B cell (primary cell): ENCODE data around the gene RUSF1. TPM values are rescaled to one million over a fixed set of nuclear protein-coding genes. Genes with fewer than 3 reads are reported as not detected.

Experiments used
- ATAC-seq: fragments of 200-7000 bp; cut with Tn5 transposase; one replicate; pipeline ENCODE4 v1.10.0; 2021; ENCODE audit warnings: low read depth, mild to moderate bottlenecking, moderate number of reproducible peaks, moderate library complexity
- CTCF ChIA-PET: fragments of 350-600 bp; sonication (Branson Sonifier 250); formaldehyde crosslinking; loops from one replicate; lab custom pipeline; 2021; ENCODE audit warnings: antibody characterized with exemption, inconsistent platforms; lab: Charles Lee
- POLR2A ChIA-PET: fragments of 350-600 bp; sonication (Branson Sonifier 250); formaldehyde crosslinking; loops from one replicate; lab custom pipeline; 2021; ENCODE audit warnings: antibody characterized with exemption; lab: Charles Lee
- DNase-seq: peaks from one replicate; pipeline ENCODE4 v3.0.0; 2013
- H2AFZ ChIP-seq: 2 replicates; pipeline ENCODE4 v1.6.1; 2012; ENCODE audit warnings: mild to moderate bottlenecking, low read depth, low read length; ENCODE audit not compliant: insufficient read depth, poor library complexity, severe bottlenecking
- H3K27ac ChIP-seq, 2 donors: 1 replicate in 1 of 2; 2 replicates in 1 of 2; pipeline ENCODE4 v1.5.1; 2012 to 2013; ENCODE audit warnings: low read length in 2 of 2, mild to moderate bottlenecking in 2 of 2, moderate library complexity in 1 of 2
- H3K27me3 ChIP-seq, 4 experiments: fragments of 200-600 bp in 1 of 4; sonication (generic) in 1 of 4; replicated peaks in 1 of 4; 1 replicate in 2 of 4; 2 replicates in 2 of 4; pipeline versions ENCODE4 v1.6.1 to v1.7.0; 2013 to 2016; ENCODE audit warnings: low read length in 3 of 4, mild to moderate bottlenecking in 2 of 4, mixed read lengths in 1 of 4, moderate library complexity in 1 of 4; ENCODE audit not compliant: insufficient read depth in 4 of 4, control insufficient read depth in 3 of 4; ENCODE audit errors: control extremely low read depth in 1 of 4
- H3K36me3 ChIP-seq, 2 experiments: replicated peaks in 1 of 2; 1 replicate in 1 of 2; 2 replicates in 1 of 2; pipeline versions ENCODE4 v1.6.1 to v1.7.1; 2013; ENCODE audit warnings: low read length in 1 of 2; ENCODE audit not compliant: insufficient read depth in 2 of 2, control insufficient read depth in 1 of 2; ENCODE audit errors: control extremely low read depth in 1 of 2, extremely low read depth in 1 of 2
- H3K4me1 ChIP-seq, 2 donors: fragments of 200-600 bp in 1 of 2; sonication (generic) in 1 of 2; 1 replicate in 1 of 2; 2 replicates in 1 of 2; pipeline versions ENCODE4 v1.5.1 to v1.6.1; 2013 to 2017; ENCODE audit warnings: low read length in 2 of 2; ENCODE audit not compliant: control insufficient read depth in 2 of 2, insufficient read depth in 2 of 2
- H3K4me2 ChIP-seq: replicated peaks from 2 replicates; pipeline ENCODE3; 2012; ENCODE audit warnings: mild to moderate bottlenecking, low read depth, low read length; ENCODE audit not compliant: poor library complexity, severe bottlenecking
- H3K4me3 ChIP-seq, 5 experiments: fragments of 200-600 bp in 1 of 5; sonication (generic) in 1 of 5; 1 replicate in 3 of 5; 2 replicates in 2 of 5; pipeline versions ENCODE4 v1.5.1 to v1.7.0; 2011 to 2016; ENCODE audit warnings: low read length in 4 of 5, mild to moderate bottlenecking in 4 of 5, low read depth in 2 of 5, control low read depth in 1 of 5, moderate library complexity in 1 of 5; ENCODE audit not compliant: insufficient read depth in 1 of 5; ENCODE audit errors: control extremely low read depth in 1 of 5, extremely low read depth in 1 of 5
- H3K79me2 ChIP-seq: fragments of 200-600 bp; sonication (generic); one replicate; pipeline ENCODE4 v1.6.0; 2016; ENCODE audit warnings: low read length; ENCODE audit not compliant: control insufficient read depth, insufficient read depth
- H3K9ac ChIP-seq: fragments of 200-600 bp; sonication (generic); 2 replicates; pipeline ENCODE4 v1.6.1; 2017; ENCODE audit warnings: mild to moderate bottlenecking, low read length, moderate library complexity
- H3K9me3 ChIP-seq, 3 donors: one replicate each; pipeline versions ENCODE4 v1.6.1 to v1.7.1; 2013; ENCODE audit warnings: low read length in 2 of 3; ENCODE audit not compliant: control insufficient read depth in 2 of 3, insufficient read depth in 1 of 3; ENCODE audit errors: control extremely low read depth in 1 of 3
- H4K20me1 ChIP-seq: 2 replicates; pipeline ENCODE4 v1.6.0; 2012; ENCODE audit warnings: mild to moderate bottlenecking, low read length; ENCODE audit not compliant: insufficient read depth, control insufficient read depth, poor library complexity, severe bottlenecking
- H3K27ac Mint-ChIP-seq: one replicate; pipeline ENCODE4 v1.8.0; 2021; ENCODE audit warnings: mixed read lengths
- H3K27me3 Mint-ChIP-seq: one replicate; pipeline ENCODE4 v1.8.0; 2021; ENCODE audit warnings: mixed read lengths
- H3K4me1 Mint-ChIP-seq: one replicate; pipeline ENCODE4 v1.8.0; 2021; ENCODE audit warnings: mixed read lengths
- H3K4me3 Mint-ChIP-seq: one replicate; pipeline ENCODE4 v1.8.0; 2021; ENCODE audit warnings: mixed read lengths
- H3K9me3 Mint-ChIP-seq: one replicate; pipeline ENCODE4 v1.8.0; 2022; ENCODE audit warnings: mixed read lengths; ENCODE audit not compliant: insufficient read depth
- CTCF ChIP-seq: fragments of 200-600 bp; IDR thresholded peaks from one replicate; pipeline ENCODE4 v1.8.0; 2022; ENCODE audit warnings: antibody characterized with exemption, mild to moderate bottlenecking
- EZH2 ChIP-seq: IDR thresholded peaks from 2 replicates; pipeline ENCODE4 v1.6.1; 2012; ENCODE audit warnings: borderline replicate concordance, low read depth, mild to moderate bottlenecking, moderate library complexity, low read length; ENCODE audit not compliant: insufficient read depth, poor library complexity, severe bottlenecking
- WGBS: methylation state at CpG from one replicate; pipeline ENCODE4 v1.1.5; 2013; ENCODE audit warnings: missing lambda C conversion rate; ENCODE audit not compliant: insufficient coverage; 5-methylcytosine and 5-hydroxymethylcytosine counted together
- intact Hi-C: fragments of 100-400 bp; cut with micrococcal nuclease; formaldehyde crosslinking; loops from one replicate; pipeline ENCODE4 v1.10.0; 2022
- polyA minus RNA-seq: library from RNA; depleted of rRNA, polyadenylated mRNA; stranded (reverse); fragments of >200 nt; gene quantifications from 2 replicates; pipeline ENCODE4 v1.2.3, GENCODE V29; 2012
- polyA plus RNA-seq: library from polyadenylated mRNA; depleted of rRNA; stranded (reverse); fragments of >200 nt; gene quantifications from 2 replicates; pipeline ENCODE4 v1.2.3, GENCODE V29; 2012
- total RNA-seq, 2 donors: library from RNA; stranded (reverse); fragments of 120-200 nt in 1 of 2; gene quantifications; 1 replicate in 1 of 2; 2 replicates in 1 of 2; pipeline versions ENCODE4 v1.2.3 to v1.2.4, GENCODE V29; 2013 to 2022

RUSF1 gene
- total RNA-seq (98.8 and 103 TPM in 2 replicates), polyA plus RNA-seq (132 and 133 TPM in 2 replicates), polyA minus RNA-seq (38.1 and 68.4 TPM in 2 replicates)
- 36.5 TPM for total RNA-seq (2013)

DNA sequence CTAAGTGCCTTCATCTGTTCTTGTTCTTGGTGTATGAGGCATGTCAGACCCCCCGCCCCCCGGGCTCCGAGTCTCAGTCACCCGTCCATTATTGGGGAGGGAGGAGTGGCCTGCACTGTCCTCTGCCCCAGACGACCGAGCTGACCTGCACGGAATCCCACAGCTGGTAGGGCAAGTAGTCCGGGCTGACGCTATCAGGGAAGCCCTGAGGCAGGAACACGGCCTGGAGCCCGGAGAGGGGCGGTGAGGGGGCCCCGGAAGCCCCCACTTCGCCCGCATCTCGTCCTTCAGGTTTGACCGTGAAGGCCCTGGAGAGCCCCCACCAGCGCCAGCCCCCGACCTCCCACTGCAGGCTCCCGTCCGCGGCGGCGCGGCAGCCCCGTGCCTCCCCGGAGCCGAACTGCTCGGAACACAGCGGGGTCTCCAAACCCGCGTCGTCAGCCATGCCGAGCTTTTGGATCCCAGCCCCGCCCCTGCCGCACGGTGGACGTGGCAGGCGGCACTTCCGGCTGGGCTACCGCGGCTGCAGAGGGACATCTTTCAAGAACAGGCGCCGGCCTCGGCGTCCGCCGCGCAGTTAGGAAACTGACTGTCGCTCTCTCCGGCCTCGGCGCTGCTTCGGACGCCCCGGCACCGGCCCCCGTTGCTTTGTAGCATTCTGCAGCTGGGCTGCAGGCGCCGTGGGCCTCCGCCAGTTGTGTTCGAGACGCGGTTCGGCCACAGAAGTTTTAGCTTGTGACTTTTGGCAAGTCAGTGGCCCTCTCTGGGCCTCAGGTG lies at the start of gene RUSF1:
Gene RUSF1 (minus strand): TSS at position 463 of the 777 bp plus-strand sequence. CDS start 18 bp downstream, at position 445.
- Mint-ChIP-seq H3K27me3 (no peaks in the 10 kb centered on the region), H3K27ac (peak within 1 kb of the TSS; percentile 95), H3K4me1 (peaks cover 43% of the 10 kb centered on the region), H3K9me3 (no peaks in the 10 kb centered on the region), H3K4me3 (peak within 1 kb of the TSS; percentile 92)
- Histone ChIP-seq H3K36me3 (peaks cover 0 to 3% of the 10 kb centered on the region in 2 experiments), H2AFZ (peak within 1 kb of the TSS; percentile 85), H4K20me1 (no peaks in the 10 kb centered on the region), H3K9ac (peak within 1 kb of the TSS; percentile 84), H3K4me2 (peak within 1 kb of the TSS; percentile 90), H3K79me2 (peaks cover 18% of the 10 kb centered on the region), H3K9me3 (no peaks in the 10 kb centered on the region), H3K27ac (peak within 1 kb of the TSS; percentile 80 to 88), H3K4me1 (peaks cover 32 to 33% of the 10 kb centered on the region in 2 donors), H3K4me3 (peak within 1 kb of the TSS; percentile 36 to 95 (median 87)), H3K27me3 (no peaks in the 10 kb centered on the region)
- ATAC-seq: peak; percentile 94
- peak; percentile 87 for DNase-seq
- under 1% methylated on average over 65 of the region's 65 CpGs for WGBS
- POLR2A ChIA-PET: interaction anchor here (1.0 kb wide), 3 partner anchors 9 to 48 kb away, joined by 3 to 5 read pairs (median 3); partner anchors contain the start of gene ARMC5
- CTCF ChIA-PET: interaction anchor here (1.0 to 1.4 kb wide), 2 partner anchors 48 to 328 kb away, joined by 3 to 7 read pairs; partner anchors contain the start of gene FUS
- intact Hi-C loops: loop anchor here (1.0 kb wide), 4 partner anchors 21 to 205 kb away; partner anchors contain the start of gene ARMC5
- TF ChIP-seq CTCF: no peak
- TF ChIP-seq EZH2: no peak

DNA sequence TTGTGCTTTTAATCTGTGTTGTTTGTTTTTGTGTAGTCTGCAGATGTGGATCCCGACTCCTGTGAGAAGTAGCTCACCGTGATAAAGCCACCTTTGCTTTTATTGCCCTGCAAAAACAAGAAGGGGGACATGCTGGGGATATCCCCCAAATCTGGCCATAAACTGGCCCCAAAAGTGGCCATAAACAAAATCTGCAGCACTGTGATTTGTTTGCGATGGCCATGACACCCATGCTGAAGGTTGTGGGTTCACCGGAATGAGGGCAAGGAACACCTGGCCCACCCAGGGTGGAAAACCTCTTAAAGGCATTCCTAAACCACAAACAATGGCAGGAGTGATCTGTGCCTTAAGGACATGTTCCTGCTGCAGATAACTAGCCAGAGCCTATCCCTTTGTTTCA lies 34.6 kb upstream of the RUSF1 start:
- Histone ChIP-seq H3K27me3 (peaks cover 0 to 20% (median 8%) of the 10 kb centered on the region in 4 experiments), H3K4me2 (no peak overlapping the region), H3K36me3 (no peaks in the 10 kb centered on the region), H3K9ac (no peak overlapping the region), H4K20me1 (no peaks in the 10 kb centered on the region), H3K4me3 (no peak overlapping the region), H3K9me3 (peaks cover 0 to 15% (median 1%) of the 10 kb centered on the region in 3 donors), H3K79me2 (no peaks in the 10 kb centered on the region), H2AFZ (no peak overlapping the region), H3K4me1 (peaks cover under 1 to 2% of the 10 kb centered on the region in 2 donors), H3K27ac (no peak overlapping the region)
- no peak for DNase-seq
- 100% methylated on average over 3 of the region's 4 CpGs for WGBS
- no peak overlapping the region for H3K4me3 Mint-ChIP-seq
- peaks cover under 1% of the 10 kb centered on the region for H3K4me1 Mint-ChIP-seq
- POLR2A ChIA-PET: no interaction called here
- intact Hi-C loops: no loop called here
- H3K27me3 Mint-ChIP-seq: peaks cover 57% of the 10 kb centered on the region
- no peaks in the 10 kb centered on the region for H3K9me3 Mint-ChIP-seq
- TF ChIP-seq CTCF (no peak), EZH2 (no peak)
- CTCF ChIA-PET: no interaction called here
- H3K27ac Mint-ChIP-seq: no peak overlapping the region
- ATAC-seq: no peak
